Medulla oblongata (tissue), 1 donor: ENCODE data around the gene SYNGAP1.
A peak's percentile ranks its signal among the peaks of the same experiment; 100 is the strongest.

Experiments
- DNase-seq: peaks from one replicate; pipeline ENCODE4 v3.0.0-alpha.2; 2015; ENCODE audit errors: extremely low spot score

SYNGAP1 gene

DNA sequence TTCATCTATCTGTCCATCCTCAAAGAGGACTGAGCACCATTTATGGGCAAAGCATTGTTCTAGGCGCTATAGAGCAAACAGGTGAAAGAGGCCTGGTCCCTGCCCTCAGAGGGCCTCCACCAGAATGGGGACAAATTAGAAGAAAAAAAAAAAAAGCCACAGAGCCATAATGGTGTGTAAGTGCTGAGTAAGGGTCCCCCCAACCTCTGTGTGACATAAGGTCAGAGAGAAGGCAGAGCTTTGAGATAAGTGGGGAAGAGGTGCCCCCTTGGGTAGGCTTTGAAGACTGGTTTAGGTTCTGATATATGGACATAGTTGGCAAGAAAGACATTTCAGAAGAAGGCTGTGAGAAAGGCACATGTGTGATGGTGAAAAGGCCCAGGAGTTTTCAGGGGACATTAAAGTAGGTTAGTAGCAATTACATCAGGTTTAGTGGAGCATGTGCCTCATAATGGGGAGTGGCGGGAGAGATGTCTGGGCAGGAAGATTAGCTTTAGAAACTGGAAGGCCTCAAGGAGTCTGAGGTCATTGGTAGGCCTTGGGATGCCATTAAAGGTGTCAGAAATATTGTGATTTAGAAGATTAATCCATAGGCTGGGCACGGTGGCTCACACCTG lies 19.2 kb downstream of the SYNGAP1 start:
- DNase-seq, result no peak

DNA sequence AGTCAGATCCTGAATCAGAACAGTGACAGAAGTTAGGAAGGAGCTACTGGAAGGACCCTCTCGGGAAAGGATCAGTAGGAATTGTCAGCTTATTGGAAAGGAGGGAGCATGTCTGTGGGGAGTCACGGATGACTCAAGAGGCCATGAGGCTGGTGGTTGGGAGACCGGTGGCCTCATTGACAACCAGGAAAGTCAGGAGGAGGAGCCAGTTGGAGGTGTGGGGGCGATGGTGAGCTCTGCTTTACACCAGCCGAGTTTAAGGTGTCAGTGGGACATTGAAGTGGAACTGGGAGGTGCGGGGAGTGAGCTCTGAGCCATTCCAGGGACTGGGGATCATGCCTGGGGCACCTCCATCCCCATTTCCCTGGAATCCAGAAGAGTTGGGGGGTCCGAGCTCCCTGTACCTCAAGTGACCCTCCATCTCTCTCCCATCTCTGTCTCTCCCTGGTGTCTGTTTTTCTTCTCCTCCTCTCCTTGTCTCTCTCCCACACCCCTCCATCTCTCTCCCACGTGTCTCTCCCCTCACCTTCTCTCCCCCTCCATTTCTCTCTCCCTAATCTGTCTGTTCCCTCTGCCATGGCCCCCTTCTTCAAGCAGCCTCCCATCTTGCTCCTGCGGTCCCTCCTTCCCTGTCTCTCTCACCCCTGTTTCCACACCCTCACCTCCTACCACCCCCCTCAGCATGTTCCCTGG lies 20.2 kb downstream of the SYNGAP1 start:
- DNase-seq, result no peak

DNA sequence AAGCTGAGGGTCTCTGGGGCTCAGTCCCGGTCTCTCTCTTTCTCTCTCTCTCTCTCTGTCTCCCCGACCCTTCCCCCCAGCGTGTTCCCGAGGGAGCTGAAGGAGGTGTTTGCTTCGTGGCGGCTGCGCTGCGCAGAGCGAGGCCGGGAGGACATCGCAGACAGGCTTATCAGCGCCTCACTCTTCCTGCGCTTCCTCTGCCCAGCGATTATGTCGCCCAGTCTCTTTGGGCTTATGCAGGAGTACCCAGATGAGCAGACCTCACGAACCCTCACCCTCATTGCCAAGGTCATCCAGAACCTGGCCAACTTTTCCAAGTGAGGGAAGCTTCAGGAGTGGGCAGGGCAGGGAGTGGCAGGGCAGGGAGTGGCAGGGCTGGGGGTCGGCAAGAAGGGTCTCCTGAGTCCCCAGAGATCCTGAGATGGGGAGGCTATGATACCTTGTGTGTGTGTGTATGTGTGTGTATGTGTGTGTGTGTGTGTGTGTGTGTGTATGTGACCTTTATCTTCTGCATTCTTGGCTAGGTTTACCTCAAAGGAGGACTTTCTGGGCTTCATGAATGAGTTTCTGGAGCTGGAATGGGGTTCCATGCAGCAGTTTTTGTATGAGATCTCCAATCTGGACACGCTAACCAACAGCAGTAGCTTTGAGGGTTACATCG lies 20.9 kb downstream of the SYNGAP1 start:
- no peak for DNase-seq

GRCh38 chr6:33441457-33441856 lies 21.6 kb downstream of the SYNGAP1 start:
- DNase-seq, result no peak

- no peak for DNase-seq
These were observed 22.4 kb downstream of the SYNGAP1 start for GRCh38 chr6:33442283-33442682.

GRCh38 chr6:33443025-33443424 lies 23.2 kb downstream of the SYNGAP1 start:
- DNase-seq, result no peak

DNA sequence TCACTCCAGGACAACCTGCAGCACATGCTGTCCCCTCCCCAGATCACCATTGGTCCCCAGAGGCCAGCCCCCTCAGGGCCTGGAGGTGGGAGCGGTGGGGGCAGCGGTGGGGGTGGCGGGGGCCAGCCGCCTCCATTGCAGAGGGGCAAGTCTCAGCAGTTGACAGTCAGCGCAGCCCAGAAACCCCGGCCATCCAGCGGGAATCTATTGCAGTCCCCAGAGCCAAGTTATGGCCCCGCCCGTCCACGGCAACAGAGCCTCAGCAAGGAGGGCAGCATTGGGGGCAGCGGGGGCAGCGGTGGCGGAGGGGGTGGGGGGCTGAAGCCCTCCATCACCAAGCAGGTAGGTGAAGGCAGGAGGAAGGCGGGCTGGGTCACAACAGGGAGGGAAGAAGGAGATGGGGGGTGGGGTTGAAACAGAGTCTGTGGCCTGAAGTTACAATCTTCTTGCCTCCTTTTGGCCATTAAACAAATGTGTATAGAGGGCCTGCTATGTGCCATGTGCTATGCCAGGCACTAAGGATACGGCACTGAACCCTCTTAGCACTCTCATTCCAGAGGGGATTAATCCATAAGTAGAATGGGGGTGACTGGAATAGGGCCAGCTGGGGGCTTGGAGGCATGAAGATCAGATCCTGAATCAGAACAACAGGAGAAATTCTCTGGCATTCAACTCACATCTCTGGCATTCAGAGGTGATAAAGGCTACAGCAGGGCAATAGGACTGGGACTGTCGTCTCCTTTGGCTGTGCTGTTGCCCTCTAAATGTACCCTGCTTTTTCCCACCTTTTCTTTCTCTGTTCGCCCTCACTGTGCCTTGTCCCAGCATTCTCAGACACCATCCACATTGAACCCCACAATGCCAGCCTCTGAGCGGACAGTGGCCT lies 24.0 kb downstream of the SYNGAP1 start:
- DNase-seq, result no peak

GRCh38 chr6:33445119-33445603 lies 25.3 kb downstream of the SYNGAP1 start:
- DNase-seq, result no peak

DNA sequence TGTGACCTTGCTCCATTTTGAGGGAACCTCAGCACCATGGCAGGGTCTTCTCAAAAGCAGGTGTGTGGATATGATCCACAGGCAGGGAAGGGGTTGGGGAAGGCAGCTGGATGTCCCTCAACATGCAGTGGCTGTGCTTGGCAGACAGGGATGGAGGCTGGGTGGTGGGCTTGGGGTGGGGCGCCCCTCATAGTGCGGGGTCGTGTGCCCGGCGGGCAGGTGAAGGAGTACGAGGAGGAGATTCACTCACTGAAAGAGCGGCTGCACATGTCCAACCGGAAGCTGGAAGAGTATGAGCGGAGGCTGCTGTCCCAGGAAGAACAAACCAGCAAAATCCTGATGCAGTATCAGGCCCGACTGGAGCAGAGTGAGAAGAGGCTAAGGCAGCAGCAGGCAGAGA lies 26.5 kb downstream of the SYNGAP1 start:
- no peak for DNase-seq

- no peak for DNase-seq
These were observed 30.6 kb downstream of the SYNGAP1 start for GRCh38 chr6:33450434-33450833.

DNA sequence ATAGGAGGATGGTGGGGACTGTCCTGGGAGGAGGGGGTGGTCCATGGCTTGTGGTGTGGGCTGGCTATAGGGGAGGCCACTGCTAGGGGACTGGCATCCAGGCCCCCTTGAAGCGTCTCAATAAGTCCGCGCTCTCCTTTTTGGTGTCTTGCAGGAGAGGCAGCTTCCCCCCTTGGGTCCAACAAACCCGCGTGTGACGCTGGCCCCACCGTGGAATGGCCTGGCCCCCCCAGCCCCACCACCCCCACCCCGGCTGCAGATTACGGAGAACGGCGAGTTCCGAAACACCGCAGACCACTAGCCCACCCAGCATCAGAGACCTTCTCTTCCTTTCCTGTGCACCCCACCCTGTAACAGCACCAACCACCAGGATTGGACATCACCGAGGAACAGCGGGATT lies 31.7 kb downstream of the SYNGAP1 start:
- DNase-seq, result no peak

- no peak for DNase-seq
These were observed 32.6 kb downstream of the SYNGAP1 start for GRCh38 chr6:33452496-33452895.

GRCh38 chr6:33453393-33454008 lies 33.6 kb downstream of the SYNGAP1 start:
- DNase-seq, result no peak

DNA sequence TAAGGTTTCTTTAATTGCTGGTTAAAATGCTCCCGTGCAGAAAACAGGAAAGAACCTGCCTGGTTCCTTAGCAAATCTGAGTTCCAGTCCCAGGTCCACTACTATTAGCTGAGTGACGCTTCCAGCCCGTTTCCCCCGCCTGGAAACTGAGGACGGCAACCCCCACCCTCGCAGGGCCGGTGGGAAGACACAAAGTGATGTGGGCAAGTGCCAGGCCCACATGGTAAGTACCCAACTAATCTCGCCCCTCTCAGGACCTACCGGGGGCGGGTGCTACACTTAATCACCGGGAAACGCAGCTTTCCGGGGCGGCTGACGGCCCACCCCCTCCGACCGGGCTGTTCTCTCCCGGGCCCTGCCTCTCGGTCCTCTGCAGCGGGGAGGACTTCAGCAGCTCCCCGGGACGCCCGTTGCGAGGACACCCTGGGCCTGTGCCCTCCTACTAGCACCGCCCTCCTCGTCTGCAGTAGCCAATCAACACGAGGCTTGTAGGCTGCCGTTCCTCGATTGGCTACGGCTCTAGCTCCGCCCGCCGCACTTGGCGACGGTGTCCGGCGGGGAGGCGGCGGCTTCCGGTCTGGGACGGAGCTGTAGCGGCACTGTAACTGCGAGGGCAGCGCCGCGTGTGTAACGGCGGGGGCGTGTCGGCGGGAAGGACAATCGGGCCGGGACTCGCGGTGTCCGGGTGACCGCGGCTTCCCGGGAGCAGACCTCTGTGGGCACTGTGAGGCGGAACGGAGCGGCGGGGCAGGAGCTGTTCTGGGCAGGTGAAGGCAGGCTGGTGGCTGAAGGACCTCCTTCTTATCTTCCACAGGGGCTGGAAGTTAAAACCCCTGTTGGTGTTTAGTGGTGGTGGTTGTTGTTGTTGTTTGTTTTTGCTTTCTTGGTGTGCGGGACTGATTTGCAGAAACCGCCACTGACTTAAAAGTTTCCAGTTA lies 34.4 kb downstream of the SYNGAP1 start, which contains the start of gene ZBTB9:
TSS of gene ZBTB9 (plus strand) at position 568 of the 938 bp plus-strand sequence. CDS start 525 bp downstream, outside the sequence.
- DNase-seq, result peak; percentile 98

GRCh38 chr6:33455051-33455450 lies 35.2 kb downstream of the SYNGAP1 start:
- no peak for DNase-seq

DNA sequence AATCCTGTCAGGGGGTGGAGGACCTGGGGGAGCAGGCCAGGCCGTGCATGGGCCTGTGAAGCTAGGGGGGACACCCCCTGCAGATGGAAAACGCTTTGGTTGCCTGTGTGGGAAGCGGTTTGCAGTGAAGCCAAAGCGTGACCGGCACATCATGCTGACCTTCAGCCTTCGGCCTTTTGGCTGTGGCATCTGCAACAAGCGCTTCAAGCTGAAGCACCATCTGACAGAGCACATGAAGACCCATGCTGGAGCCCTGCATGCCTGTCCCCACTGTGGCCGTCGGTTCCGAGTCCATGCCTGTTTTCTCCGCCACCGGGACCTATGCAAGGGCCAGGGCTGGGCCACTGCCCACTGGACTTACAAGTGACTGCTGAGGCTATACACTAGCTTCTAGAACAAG lies 36.3 kb downstream of the SYNGAP1 start:
- no peak for DNase-seq

- no peak for DNase-seq
These were observed 38.8 kb downstream of the SYNGAP1 start for GRCh38 chr6:33458676-33459075.

DNA sequence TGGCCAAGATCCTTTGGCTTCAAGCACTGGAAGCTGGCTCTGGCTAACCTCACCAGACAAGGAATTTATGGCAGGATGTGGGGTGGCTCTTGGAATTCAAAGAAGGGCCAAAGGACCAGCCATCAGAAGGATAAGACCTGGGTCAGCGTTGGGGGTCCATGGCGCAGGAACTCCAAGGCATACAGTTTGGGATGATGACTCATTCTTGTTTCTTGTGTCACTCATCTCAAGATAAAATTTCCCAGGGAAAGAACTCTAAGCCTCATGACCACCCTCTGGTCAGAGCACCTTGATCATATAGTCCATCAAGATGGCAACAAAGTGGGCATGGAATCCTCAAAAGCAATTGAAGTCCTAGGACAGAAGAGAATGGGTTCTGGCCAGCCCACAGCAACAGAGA lies 39.4 kb downstream of the SYNGAP1 start:
- no peak for DNase-seq

DNA sequence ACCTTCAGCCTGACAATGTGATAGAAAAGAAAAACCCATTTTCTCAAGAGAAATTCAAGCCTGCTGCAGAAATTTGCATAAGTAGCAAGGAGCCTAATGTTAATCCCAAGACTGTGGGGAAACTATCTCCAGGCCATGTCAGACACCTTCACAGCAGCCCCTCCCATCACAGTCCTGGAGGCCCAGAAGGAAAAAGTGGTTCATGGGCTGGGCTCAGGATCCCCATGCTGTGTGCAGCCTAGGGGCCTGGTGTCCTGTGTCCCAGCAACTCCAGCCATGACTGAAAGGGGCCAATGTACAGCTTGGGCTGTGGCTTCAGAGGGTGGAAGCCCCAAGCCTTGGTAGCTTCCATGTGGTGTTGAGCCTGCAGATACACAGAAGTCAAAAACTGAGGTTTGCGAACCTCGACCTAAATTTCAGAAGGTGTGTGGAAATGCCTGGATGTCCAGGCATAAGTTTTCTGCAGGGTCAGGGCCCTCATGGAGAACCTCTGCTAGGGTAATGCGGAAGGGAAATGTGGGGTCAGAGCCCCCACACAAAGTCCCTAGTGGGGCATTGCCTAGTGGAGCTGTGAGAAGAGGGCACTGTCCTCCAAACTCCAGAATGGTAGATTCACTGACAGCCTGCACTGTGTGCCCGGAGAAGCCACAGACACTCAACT lies 46.3 kb downstream of the SYNGAP1 start:
- no peak for DNase-seq

GRCh38 chr6:33467091-33467490 lies 47.2 kb downstream of the SYNGAP1 start:
- DNase-seq, result no peak
